ENCODE data around the gene INO80.
A peak's percentile ranks its signal among the peaks of the same experiment; 100 is the strongest.

INO80 gene

GRCh38 chr15:41116116-41116961 lies at the start of gene INO80:
Gene INO80, minus strand, starts transcription at chr15:41116280. Its CDS starts 19,970 bp downstream, at chr15:41096310.
- peak; percentile 94 for DNase-seq (ENCODE audit: low spot score)

DNA sequence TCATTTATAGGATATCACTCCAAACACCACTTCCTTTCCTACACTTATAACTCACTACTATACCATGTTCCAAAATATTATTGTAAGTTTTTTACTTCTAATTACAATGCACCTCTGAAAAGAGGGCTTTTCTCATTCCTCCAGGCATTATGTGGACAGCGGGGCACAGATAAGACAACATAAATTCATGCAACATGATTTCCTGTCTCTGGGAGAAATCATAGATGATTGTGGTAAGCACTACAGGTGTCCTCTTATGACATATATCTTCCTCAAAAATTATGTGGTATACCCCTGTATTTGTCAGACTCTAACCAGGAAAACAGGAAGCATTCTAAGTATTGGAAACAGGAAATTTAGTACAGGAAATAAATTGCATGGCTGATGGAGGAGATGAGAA lies 45.7 kb upstream of the INO80 start:
- DNase-seq (ENCODE audit: low spot score): no peak

More at GRCh38 chr15:41116116-41116961, at the start of gene INO80:
- TF ChIP-seq, protein P1, sequence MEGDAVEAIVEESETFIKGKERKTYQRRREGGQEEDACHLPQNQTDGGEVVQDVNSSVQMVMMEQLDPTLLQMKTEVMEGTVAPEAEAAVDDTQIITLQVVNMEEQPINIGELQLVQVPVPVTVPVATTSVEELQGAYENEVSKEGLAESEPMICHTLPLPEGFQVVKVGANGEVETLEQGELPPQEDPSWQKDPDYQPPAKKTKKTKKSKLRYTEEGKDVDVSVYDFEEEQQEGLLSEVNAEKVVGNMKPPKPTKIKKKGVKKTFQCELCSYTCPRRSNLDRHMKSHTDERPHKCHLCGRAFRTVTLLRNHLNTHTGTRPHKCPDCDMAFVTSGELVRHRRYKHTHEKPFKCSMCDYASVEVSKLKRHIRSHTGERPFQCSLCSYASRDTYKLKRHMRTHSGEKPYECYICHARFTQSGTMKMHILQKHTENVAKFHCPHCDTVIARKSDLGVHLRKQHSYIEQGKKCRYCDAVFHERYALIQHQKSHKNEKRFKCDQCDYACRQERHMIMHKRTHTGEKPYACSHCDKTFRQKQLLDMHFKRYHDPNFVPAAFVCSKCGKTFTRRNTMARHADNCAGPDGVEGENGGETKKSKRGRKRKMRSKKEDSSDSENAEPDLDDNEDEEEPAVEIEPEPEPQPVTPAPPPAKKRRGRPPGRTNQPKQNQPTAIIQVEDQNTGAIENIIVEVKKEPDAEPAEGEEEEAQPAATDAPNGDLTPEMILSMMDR (IDR thresholded peaks at IDR 0.05; ENCODE audit: extremely low read depth, missing control alignments): no peak

GRCh38 chr15:41161336-41161735 lies 45.3 kb upstream of the INO80 start:
- DNase-seq (ENCODE audit: low spot score): no peak

More for the DNA sequence above, 45.7 kb upstream of the INO80 start:
- TF ChIP-seq, protein P1 (IDR thresholded peaks at IDR 0.05; ENCODE audit: extremely low read depth, missing control alignments): no peak

GRCh38 chr15:41160639-41161315 lies 44.7 kb upstream of the INO80 start:
- DNase-seq (ENCODE audit: low spot score): no peak
- TF ChIP-seq, protein P1 (IDR thresholded peaks at IDR 0.05; ENCODE audit: extremely low read depth, missing control alignments): no peak

More at GRCh38 chr15:41161336-41161735, 45.3 kb upstream of the INO80 start:
- TF ChIP-seq, protein P1 (IDR thresholded peaks at IDR 0.05; ENCODE audit: extremely low read depth, missing control alignments): no peak

DNA sequence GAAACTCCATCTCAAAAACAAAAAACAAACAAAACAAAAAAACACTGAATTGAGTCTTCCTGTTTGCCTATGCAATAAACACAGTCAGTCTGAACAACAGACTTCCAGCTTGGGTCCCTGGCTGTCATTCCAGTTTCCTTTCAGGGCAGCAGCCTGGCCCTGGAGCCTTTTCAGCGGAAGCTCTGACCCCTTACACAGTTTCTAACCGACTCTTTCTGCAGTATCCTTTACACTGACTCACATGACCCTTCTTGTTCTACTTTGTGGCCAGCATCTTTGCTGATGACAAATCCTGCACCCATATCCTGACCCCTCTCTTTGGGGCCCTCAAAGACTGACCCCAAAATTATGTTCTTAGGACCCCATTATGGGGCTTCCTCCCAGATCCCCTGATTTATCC lies 38.3 kb upstream of the INO80 start:
- TF ChIP-seq, protein P1 (IDR thresholded peaks at IDR 0.05; ENCODE audit: extremely low read depth, missing control alignments): no peak
- no peak for DNase-seq (ENCODE audit: low spot score)

DNA sequence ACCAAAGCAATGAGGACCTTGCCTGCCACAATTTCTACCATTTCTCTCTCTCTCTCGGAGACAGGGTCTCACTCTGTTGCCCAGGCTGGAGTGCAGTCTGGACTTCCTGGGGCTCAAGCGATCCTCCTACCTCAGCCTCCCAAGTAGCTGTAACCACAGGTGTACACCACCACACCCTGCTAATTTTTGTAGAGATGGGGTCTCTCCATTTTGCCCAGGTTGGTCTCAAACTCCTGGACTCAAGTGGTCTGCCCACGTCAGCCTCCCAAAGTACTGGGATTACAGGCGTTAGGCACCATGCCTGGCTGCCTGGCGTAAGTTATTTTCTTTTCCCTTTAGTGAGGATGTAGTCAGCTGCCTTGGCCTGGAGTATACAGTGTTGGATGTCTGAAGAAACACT lies 37.7 kb upstream of the INO80 start:
- TF ChIP-seq, protein P1 (IDR thresholded peaks at IDR 0.05; ENCODE audit: extremely low read depth, missing control alignments): no peak
- DNase-seq (ENCODE audit: low spot score): no peak

GRCh38 chr15:41151451-41152005 lies 35.4 kb upstream of the INO80 start:
- no peak for DNase-seq (ENCODE audit: low spot score)
- TF ChIP-seq, protein P1 (IDR thresholded peaks at IDR 0.05; ENCODE audit: extremely low read depth, missing control alignments): no peak
